HEK293T (cell line): ENCODE measurements around the gene TOB1.

Experiments
- BHLHE40 ChIP-seq: fragments of 450-650 bp; IDR thresholded peaks from 2 replicates; pipeline ENCODE4 v1.6.1; 2016; ENCODE audit warnings: mild to moderate bottlenecking, moderate library complexity, borderline replicate concordance
- CTBP1 ChIP-seq: fragments of 450-650 bp; IDR thresholded peaks from 2 replicates; pipeline ENCODE4 v1.6.1; 2016; ENCODE audit warnings: borderline replicate concordance
- L3MBTL2 ChIP-seq: fragments of 450-650 bp; conservative IDR thresholded peaks from 2 replicates; pipeline ENCODE4 v1.6.1; 2016; ENCODE audit warnings: mild to moderate bottlenecking
- SP1 ChIP-seq: fragments of 450-650 bp; IDR thresholded peaks from 2 replicates; pipeline ENCODE4 v1.6.1; 2017
- SUZ12 ChIP-seq: fragments of 450-650 bp; IDR thresholded peaks from 2 replicates; pipeline ENCODE4 v1.6.1; 2016; ENCODE audit warnings: mild to moderate bottlenecking

GRCh38 chr17:50871898-50872297 lies 5.7 kb upstream of the TOB1 start:
- TF ChIP-seq SUZ12 (no peak), SP1 (no peak), L3MBTL2 (no peak), BHLHE40 (no peak), CTBP1 (no peak)
